Middle frontal gyrus (tissue), 1 donor: ENCODE results near the gene HAUS8.
"Not testable (repeated sequence)": the region's sequence is repeated elsewhere in the genome, so short reads cannot be mapped to it uniquely, and the experiment has no call there.

Experiments
- DNase-seq: peaks from one replicate; pipeline ENCODE4 v3.0.0-alpha.2; 2015; ENCODE audit warnings: low spot score; ENCODE audit errors: extremely low spot score

The HAUS8 gene

DNA sequence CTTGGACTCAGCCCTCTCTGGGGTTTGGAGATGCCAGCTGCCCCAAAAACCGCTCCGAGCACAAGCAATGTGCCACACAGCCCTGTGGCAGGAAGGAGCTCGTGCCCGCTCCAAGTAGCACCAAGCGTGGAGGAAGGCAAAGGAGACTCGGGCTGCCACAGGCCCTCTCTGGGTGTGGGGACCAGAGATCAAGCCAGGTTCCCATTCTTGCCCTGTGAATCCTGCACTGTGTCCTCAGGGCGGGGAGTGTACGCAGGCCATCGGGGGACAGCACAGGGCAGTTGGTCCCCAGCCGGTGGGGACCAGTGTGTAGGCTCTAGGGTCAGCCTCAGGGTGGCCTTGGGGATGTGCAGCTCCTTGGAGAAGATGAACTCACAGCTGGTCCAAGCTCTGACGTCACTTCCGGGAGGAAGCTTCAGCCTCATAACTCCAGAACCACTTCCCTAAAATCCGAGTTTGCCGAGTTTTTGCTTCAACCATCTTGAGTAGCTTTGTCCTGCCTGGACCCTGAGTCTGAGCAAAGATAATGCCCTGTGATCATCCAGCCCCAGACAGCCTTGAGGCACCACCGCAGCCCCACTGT, 39.3 kb downstream of the HAUS8 start:
- DNase-seq = no peak

GRCh38 chr19:17031741-17032140, 43.5 kb downstream of the HAUS8 start:
- DNase-seq = no peak

- DNase-seq = no peak
These were observed 47.7 kb downstream of the HAUS8 start for GRCh38 chr19:17027535-17027975.

DNA sequence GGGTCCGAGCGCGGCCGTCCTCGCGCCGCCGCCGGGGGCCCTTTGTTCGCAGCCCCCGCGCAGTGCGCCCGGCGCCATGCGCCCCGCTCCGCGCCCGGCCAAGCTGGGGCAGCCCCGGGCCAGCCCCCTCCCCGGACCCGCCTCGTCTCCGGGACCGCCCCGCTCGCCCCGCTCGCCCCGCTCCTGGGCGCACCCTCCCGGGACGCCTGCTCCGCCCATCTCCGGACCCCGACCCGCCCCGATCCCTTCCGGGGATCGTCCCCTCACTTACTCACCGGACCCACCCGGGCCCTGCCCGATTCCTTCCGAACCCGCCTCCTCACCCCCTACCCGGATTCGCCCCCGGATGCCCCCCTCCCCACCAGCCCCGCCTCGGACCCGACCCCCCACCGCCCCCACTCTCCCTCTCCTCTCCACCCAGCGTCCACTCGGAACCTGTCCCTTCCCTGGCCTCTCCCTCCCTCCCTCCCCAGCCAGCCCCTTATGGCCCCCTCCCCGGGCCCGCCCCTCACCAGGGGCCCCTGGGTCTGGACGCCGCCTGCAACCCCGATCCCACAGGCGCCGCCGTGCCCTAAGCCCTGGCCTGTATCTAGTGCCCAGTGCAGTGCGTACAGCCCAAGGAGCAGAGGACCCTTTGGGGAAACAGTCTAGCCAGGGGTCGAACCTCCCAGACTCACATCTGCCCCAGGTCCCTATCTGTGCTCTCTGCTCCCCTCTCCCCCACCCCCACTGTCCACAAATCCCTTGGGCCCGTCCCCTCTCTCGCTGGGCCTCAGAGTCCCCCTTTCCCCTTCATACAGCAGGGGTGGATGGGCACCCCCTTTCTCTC, 48.3 kb downstream of the HAUS8 start, which contains the start of gene CPAMD8:
CPAMD8 (minus strand) TSS at position 105 of the 829 bp plus-strand sequence. CDS start 168 bp downstream, outside the sequence.
- DNase-seq = no peak

GRCh38 chr19:17025991-17026658, 49.1 kb downstream of the HAUS8 start:
- DNase-seq = no peak

GRCh38 chr19:17025361-17025760, 49.9 kb downstream of the HAUS8 start:
- DNase-seq = no peak

- not testable (repeated sequence) for DNase-seq
These were observed 50.3 kb downstream of the HAUS8 start for GRCh38 chr19:17024941-17025340.

- DNase-seq = no peak
These were observed 51.4 kb downstream of the HAUS8 start for GRCh38 chr19:17023805-17024204.

GRCh38 chr19:17022738-17023137, 52.5 kb downstream of the HAUS8 start:
- DNase-seq = no peak

DNA sequence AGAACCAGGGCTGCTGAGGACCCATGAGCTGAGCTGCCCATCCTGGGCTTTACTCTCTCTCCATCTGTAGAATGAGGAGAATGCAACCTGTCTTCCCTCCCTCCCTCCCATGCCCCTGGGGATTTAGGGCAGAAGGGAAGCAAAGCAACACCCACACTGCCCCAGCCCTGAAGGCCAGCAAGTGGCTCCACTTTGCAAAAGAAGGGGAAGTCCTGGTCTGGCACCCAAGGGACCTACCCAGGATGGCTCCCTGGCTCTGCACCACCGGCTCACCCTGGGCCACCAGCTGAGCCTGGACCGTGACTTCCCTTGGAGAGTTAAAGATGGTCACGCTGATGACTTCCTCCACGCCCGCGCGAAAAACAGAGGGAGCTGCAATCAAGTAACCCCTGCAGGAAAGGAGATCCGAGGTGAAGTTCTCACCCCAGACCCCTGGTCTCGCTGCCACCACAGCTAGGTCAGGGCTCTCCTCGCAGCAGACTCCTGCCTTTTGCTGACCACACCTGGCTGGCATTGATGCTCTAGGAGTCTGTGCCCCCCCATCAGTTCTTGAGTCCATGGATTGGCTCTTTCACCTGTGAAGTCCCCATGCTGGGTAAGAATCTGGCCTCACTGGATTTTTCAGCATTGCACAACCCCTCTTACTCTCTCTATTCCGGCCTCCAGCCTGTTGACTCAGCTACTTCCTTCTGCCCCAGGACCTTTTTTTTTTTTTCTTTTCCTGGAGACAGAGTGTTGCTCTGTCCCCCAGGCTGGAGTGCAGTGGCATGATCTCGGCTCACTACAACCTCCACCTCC, 53.3 kb downstream of the HAUS8 start:
- no peak for DNase-seq

- no peak for DNase-seq
These were observed 53.9 kb downstream of the HAUS8 start for GRCh38 chr19:17021328-17021727.

DNA sequence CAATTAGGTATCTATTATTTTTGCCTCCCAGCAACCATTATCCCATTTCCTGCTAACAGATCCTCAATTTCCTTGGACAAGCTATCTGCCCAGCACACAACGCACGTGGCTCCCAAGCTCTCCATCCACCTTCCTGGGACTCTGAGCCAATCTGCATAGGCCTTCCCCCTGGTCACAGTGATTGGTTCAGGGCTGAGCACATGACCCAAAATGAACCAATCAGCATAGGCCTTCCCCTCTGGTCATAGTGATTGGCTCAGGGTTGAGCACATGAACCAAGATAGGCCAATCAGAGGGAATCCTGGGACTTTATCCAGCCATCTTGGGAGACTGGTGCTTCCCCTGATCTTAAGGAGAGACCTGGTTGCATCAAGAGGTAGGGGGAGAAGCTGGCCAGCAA, 54.4 kb downstream of the HAUS8 start:
- no peak for DNase-seq

GRCh38 chr19:17020385-17020784, 54.9 kb downstream of the HAUS8 start:
- DNase-seq = no peak

- not testable (repeated sequence) for DNase-seq
These were observed 60.9 kb downstream of the HAUS8 start for GRCh38 chr19:17014212-17014861.

DNA sequence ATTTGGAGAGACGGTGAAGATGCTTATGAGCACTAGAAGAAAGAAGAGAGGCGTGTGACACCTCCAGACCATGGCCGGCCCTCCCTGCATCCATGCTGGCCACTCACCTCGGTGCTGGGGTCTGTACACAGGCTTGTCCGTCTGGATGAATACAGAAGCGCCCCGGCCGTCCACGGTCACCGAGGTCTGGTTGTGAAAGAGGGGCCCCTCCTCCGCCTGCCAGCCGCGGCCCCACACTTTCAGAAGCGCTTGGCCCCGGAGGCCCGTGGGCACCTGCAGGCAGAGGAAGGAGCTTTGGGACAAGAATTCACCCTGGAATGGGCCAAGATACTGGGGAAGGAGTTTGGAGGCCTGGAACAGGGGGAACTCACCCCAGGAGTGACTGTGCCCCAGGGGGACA, 63.8 kb downstream of the HAUS8 start:
- no peak for DNase-seq

- DNase-seq = no peak
These were observed 68.7 kb downstream of the HAUS8 start for GRCh38 chr19:17006579-17006978.

GRCh38 chr19:17005000-17005399, 70.3 kb downstream of the HAUS8 start:
- no peak for DNase-seq

GRCh38 chr19:17004386-17004785, 70.9 kb downstream of the HAUS8 start:
- no peak for DNase-seq

DNA sequence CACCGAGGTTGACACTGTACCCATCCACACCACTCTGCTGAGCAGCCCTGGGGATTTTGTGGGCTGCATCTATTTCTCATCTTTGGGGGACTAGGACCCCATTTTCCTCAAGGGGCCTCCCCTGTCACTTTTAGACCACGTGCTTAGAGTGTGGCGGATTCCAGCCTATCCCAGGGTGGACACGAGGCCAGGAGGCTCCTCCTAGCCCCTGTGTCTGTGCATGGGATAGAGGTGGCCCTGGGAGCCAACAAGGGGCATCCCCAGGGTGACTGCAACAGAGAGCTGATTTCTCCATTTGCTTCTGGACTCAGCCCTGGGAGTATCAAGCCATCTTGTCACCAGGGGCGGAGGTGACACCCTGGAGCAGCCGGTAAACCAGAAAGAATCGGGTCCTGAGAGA, 72.8 kb downstream of the HAUS8 start:
- no peak for DNase-seq

GRCh38 chr19:17001603-17002183, 73.6 kb downstream of the HAUS8 start:
- no peak for DNase-seq
